Measurements from ENCODE around the gene RAD18.

DNA sequence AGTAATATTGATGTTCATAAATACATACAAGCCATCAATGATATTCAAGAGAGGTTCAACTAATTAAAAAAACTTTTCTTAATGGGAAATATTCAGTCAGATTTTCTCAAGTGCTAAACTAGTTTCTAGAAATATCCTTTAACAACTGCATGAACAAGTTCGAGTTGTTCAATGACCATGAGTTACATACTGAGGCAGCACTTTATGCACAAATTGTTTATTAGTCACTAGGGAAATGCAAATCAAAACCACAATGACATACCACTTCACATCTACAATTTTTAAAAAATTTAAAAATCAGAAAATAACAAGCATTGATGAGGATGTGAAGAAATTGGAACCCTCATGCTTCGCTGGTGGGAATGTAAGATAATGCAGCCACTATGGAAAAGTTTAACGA lies 62.4 kb downstream of the RAD18 start:
- no peak for TF ChIP-seq POLR2AphosphoS5 (IDR thresholded peaks at IDR 0.05; ENCODE audit: low read depth, low read length)
- TF ChIP-seq RCOR1 (IDR thresholded peaks at IDR 0.05; ENCODE audit: low read length) = no peak
- no peak for TF ChIP-seq YY1 (IDR thresholded peaks at IDR 0.05; ENCODE audit: low read depth)
- no peak for TF ChIP-seq CTCF (IDR thresholded peaks at IDR 0.05)

All from SK-N-SH (cell line).